Fibroblast of mammary gland (primary cell): ENCODE measurements around the gene MAT2A.

Source experiments
- DNase-seq: peaks from one replicate; pipeline ENCODE4 v3.0.0-alpha.2; 2010; ENCODE audit warnings: low read depth
- H3K4me3 ChIP-seq: 2 replicates; pipeline ENCODE4 v1.5.1; 2011; ENCODE audit warnings: low read depth, mild to moderate bottlenecking, low read length, moderate library complexity; ENCODE audit not compliant: control insufficient read depth
- CTCF ChIP-seq: conservative IDR thresholded peaks from 2 replicates; pipeline ENCODE4 v1.5.1; 2011; ENCODE audit warnings: low read depth, low read length, inconsistent platforms; ENCODE audit not compliant: control insufficient read depth, insufficient read depth

Gene MAT2A

GRCh38 chr2:85503168-85503850 is 35.7 kb upstream of the MAT2A start:
- no peak for DNase-seq
- no peak overlapping the region for H3K4me3 ChIP-seq
- no peak for TF ChIP-seq CTCF

- no peak overlapping the region for H3K4me3 ChIP-seq
- peak; percentile 92 for DNase-seq
- no peak for TF ChIP-seq CTCF
Observed at GRCh38 chr2:85503851-85504777, 34.9 kb upstream of the MAT2A start.

- peak; percentile 99 for DNase-seq
- no peak for TF ChIP-seq CTCF
- no peak overlapping the region for H3K4me3 ChIP-seq
Observed at GRCh38 chr2:85504778-85505261, 34.1 kb upstream of the MAT2A start.

GRCh38 chr2:85505551-85506238 is 33.3 kb upstream of the MAT2A start:
- no peak for TF ChIP-seq CTCF
- DNase-seq: peak; percentile 22
- no peak overlapping the region for H3K4me3 ChIP-seq

GRCh38 chr2:85506768-85507181 is 32.2 kb upstream of the MAT2A start:
- no peak overlapping the region for H3K4me3 ChIP-seq
- no peak for TF ChIP-seq CTCF
- peak; percentile 64 for DNase-seq

- no peak overlapping the region for H3K4me3 ChIP-seq
- TF ChIP-seq CTCF: no peak
- peak; percentile 20 for DNase-seq
Observed at GRCh38 chr2:85511008-85511811, 27.8 kb upstream of the MAT2A start.
